Keratinocyte (primary cell): ENCODE results near the gene APP.

Experiments used
- EZH2 ChIP-seq: IDR thresholded peaks from one replicate; pipeline ENCODE4 v1.6.1; 2012; ENCODE audit warnings: inconsistent platforms, mild to moderate bottlenecking, low read length, moderate library complexity
- TF ChIP-seq, protein P1 (sequence below), 3 experiments: IDR thresholded peaks in 1 of 3; conservative IDR thresholded peaks in 1 of 3; optimal IDR thresholded peaks in 1 of 3; 2 replicates in 2 of 3; 3 replicates in 1 of 3; pipeline versions ENCODE3 to v1.5.1; 2011; ENCODE audit warnings: low read length in 3 of 3, mild to moderate bottlenecking in 3 of 3, moderate library complexity in 2 of 3, control low read depth in 1 of 3, inconsistent platforms in 1 of 3; ENCODE audit not compliant: insufficient read depth in 2 of 3; ENCODE audit errors: extremely low read depth in 1 of 3

DNA sequence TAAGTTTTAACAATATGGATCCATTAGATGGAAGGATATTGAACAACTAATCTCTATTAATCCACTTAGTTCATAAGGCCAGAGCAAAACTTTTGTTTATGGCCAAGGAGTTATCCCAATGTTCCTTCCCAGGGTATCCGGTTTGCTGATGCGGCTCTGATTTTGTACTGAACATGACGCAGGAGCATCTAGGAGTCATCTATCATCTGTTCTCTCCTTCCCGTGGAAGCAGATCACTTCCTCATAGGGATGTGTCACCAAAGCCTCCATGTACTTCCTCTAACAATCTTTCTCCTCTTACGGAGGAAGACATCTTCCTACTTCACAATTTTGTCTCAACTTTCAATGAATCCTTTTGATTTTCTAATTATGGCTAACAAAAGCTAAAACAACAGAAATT, 206.6 kb downstream of the APP start:
- TF ChIP-seq, protein P1, sequence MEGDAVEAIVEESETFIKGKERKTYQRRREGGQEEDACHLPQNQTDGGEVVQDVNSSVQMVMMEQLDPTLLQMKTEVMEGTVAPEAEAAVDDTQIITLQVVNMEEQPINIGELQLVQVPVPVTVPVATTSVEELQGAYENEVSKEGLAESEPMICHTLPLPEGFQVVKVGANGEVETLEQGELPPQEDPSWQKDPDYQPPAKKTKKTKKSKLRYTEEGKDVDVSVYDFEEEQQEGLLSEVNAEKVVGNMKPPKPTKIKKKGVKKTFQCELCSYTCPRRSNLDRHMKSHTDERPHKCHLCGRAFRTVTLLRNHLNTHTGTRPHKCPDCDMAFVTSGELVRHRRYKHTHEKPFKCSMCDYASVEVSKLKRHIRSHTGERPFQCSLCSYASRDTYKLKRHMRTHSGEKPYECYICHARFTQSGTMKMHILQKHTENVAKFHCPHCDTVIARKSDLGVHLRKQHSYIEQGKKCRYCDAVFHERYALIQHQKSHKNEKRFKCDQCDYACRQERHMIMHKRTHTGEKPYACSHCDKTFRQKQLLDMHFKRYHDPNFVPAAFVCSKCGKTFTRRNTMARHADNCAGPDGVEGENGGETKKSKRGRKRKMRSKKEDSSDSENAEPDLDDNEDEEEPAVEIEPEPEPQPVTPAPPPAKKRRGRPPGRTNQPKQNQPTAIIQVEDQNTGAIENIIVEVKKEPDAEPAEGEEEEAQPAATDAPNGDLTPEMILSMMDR (optimal IDR thresholded peaks at IDR 0.05 in 1 of 3, IDR thresholded peaks at IDR 0.05 in 1 of 3, conservative IDR thresholded peaks at IDR 0.05 in 1 of 3; ENCODE audit: extremely low read depth in 1 of 3, insufficient read depth in 2 of 3, low read length in 3 of 3) = no peak
- TF ChIP-seq EZH2 = no peak
